Heart left ventricle (tissue), 16 donors: Measurements from ENCODE around the gene CDH13. TPM values are rescaled to one million over a fixed set of nuclear protein-coding genes. Genes with fewer than 3 reads are reported as not detected.

Experiments
- ATAC-seq, 4 donors: fragments of 200-7000 bp; cut with Tn5 transposase; one replicate each; pipeline ENCODE4 v1.9.1; 2020 to 2022; ENCODE audit warnings: moderate library complexity in 4 of 4, mild to moderate bottlenecking in 3 of 4, moderate number of reproducible peaks in 1 of 4
- DNase-seq, 5 donors: peaks; one replicate each; pipeline ENCODE4 v3.0.0-alpha.2; 2020
- H3K27ac ChIP-seq, 12 donors: fragments of 200-600 bp; sonication (generic) in 4 of 12; one replicate each; pipeline versions ENCODE4 v1.5.0 to v1.8.0; 2016 to 2022; ENCODE audit warnings: mild to moderate bottlenecking in 2 of 12
- H3K27me3 ChIP-seq, 9 donors: fragments of 200-600 bp; sonication (generic) in 2 of 9; one replicate each; pipeline versions ENCODE4 v1.5.1 to v1.8.0; 2016 to 2022; ENCODE audit warnings: mild to moderate bottlenecking in 3 of 9
- H3K36me3 ChIP-seq, 9 donors: fragments of 200-600 bp; sonication (generic) in 2 of 9; one replicate each; pipeline versions ENCODE4 v1.5.0 to v1.8.0; 2018 to 2022; ENCODE audit warnings: mild to moderate bottlenecking in 2 of 9
- H3K4me1 ChIP-seq, 12 donors: fragments of 200-600 bp; sonication (generic) in 4 of 12; one replicate each; pipeline versions ENCODE4 v1.5.0 to v1.8.0; 2016 to 2022; ENCODE audit warnings: mild to moderate bottlenecking in 3 of 12
- H3K4me3 ChIP-seq, 12 donors: fragments of 200-600 bp; sonication (generic) in 4 of 12; one replicate each; pipeline versions ENCODE4 v1.5.0 to v1.8.0; 2017 to 2022; ENCODE audit warnings: mild to moderate bottlenecking in 9 of 12, moderate library complexity in 4 of 12
- H3K9me3 ChIP-seq, 12 donors: fragments of 200-600 bp; sonication (generic) in 4 of 12; one replicate each; pipeline versions ENCODE4 v1.5.0 to v1.8.0; 2016 to 2022; ENCODE audit warnings: mild to moderate bottlenecking in 1 of 12
- CTCF ChIP-seq, 12 donors: fragments of 200-600 bp; sonication (generic) in 4 of 12; IDR thresholded peaks; one replicate each; pipeline versions ENCODE4 v1.5.0 to v1.8.0; 2018 to 2022; ENCODE audit warnings: antibody characterized with exemption in 12 of 12, mild to moderate bottlenecking in 5 of 12
- POLR2A ChIP-seq, 2 donors: fragments of 450-650 bp; IDR thresholded peaks; one replicate each; pipeline ENCODE4 v1.6.1; 2017; ENCODE audit warnings: antibody characterized with exemption in 2 of 2, mild to moderate bottlenecking in 2 of 2, moderate library complexity in 2 of 2
- WGBS, 4 donors: extraction: QIAGEN DNeasy Blood & Tissue Kit in 2 of 4; methylation state at CpG; one replicate each; pipeline versions ENCODE4 v1.1.5 to v1.1.7; 2013 to 2018; 5-methylcytosine and 5-hydroxymethylcytosine counted together
- intact Hi-C, 10 donors: fragments of 100-400 bp; cut with DNase I; formaldehyde crosslinking; loops; one replicate each; pipeline versions ENCODE4 v1.11.1 to v1.14.2; 2022
- polyA plus RNA-seq, 2 donors: library from polyadenylated mRNA; stranded (reverse); fragments of 200-250 nt; gene quantifications; one replicate each; pipeline ENCODE4 v1.2.3, GENCODE V29; 2013
- total RNA-seq, 9 donors: library from RNA; depleted of rRNA in 2 of 9; stranded (reverse); fragments of >200 nt in 2 of 9; fragmentation: NEBNext Ultra II Directional in 3 of 9; extraction: Animal tissue kit (Norgen Biotek cat#: 25700) in 3 of 9; gene quantifications; one replicate each; pipeline versions ENCODE4 v1.1.0 to v1.2.4, GENCODE V29; 2016 to 2023
- donor health status: ischemic (EF 13 %, LVEDD 7.1; RV severe dilation, severe dysfunction).
- donor health status: healthy with polysubstance abuse.
- donor health status: DM: no; HTN: yes; CAD: no.
- donor health status: DM: no; HTN: no; CAD: no.
- donor health status: ischemic (EF 25% LVEDD 6.9; RV normal size, moderate dysfunction).
- donor health status: ischemic (EF 25% LVEDD 5.7; RV mildly dilated, moderate dysfunction).
- donor health status: healthy.
- donor health status: DM: yes; HTN: yes; CAD: no.
- donor health status: ischemic (EF 35%, LVEDD 5.7; RV mildly dilated, moderate dysfunction).
- donor health status: nonischemic (EF 11% LVEDD 7.7; RV severe dilation, severe dysfunction).
- donor health status: DM: yes; HTN: yes; CAD: no.
- donor health status: PGD.
- donor health status: ischemic (EF 29% LVEDD 5.4; RV normal size, mild dysfunction).
- donor health status: nonischemic (EF 23%, LVEDD 6.1; RV moderate dilation, normal function).

Gene CDH13
- total and polyA plus RNA-seq, 11 donors: 15.0 to 172 (median 137) TPM

- WGBS, 4 donors: 43 to 79% (median 71%) methylated on average over 2 of the region's 2 CpGs
- H3K27me3 ChIP-seq: no peaks in the 10 kb centered on the region
- no peak for DNase-seq
- intact Hi-C loops: no loop called here
- H3K9me3 ChIP-seq: no peaks in the 10 kb centered on the region
- peaks cover 0 to 5% (median 0%) of the 10 kb centered on the region in 12 donors for H3K4me1 ChIP-seq
- H3K36me3 ChIP-seq: no peaks in the 10 kb centered on the region
- TF ChIP-seq CTCF (IDR thresholded peaks at IDR 0.05): no peak
- no peak for TF ChIP-seq POLR2A (IDR thresholded peaks at IDR 0.05)
- ATAC-seq: no peak
- H3K4me3 ChIP-seq: no peak overlapping the region
- H3K27ac ChIP-seq: no peak overlapping the region
These were observed 827.2 kb downstream of the CDH13 start for GRCh38 chr16:83453977-83454376.

GRCh38 chr16:83455716-83456115 is 828.9 kb downstream of the CDH13 start:
- WGBS, 4 donors: 77 to 91% (median 88%) methylated on average over 6 of the region's 6 CpGs
- TF ChIP-seq POLR2A (IDR thresholded peaks at IDR 0.05): no peak
- no peak for TF ChIP-seq CTCF (IDR thresholded peaks at IDR 0.05)
- Histone ChIP-seq H3K9me3 (no peaks in the 10 kb centered on the region), H3K4me1 (peaks cover 0 to 5% (median 0%) of the 10 kb centered on the region in 12 donors), H3K27me3 (no peaks in the 10 kb centered on the region), H3K27ac (no peak overlapping the region), H3K4me3 (no peak overlapping the region), H3K36me3 (no peaks in the 10 kb centered on the region)
- DNase-seq (no peak), ATAC-seq (no peak)
- intact Hi-C loops: no loop called here

- Histone ChIP-seq H3K36me3 (no peaks in the 10 kb centered on the region), H3K27me3 (no peaks in the 10 kb centered on the region), H3K27ac (no peak overlapping the region), H3K4me1 (peaks cover 0 to 5% (median 0%) of the 10 kb centered on the region in 12 donors), H3K4me3 (no peak overlapping the region), H3K9me3 (no peaks in the 10 kb centered on the region)
- 48 to 66% (median 63%) methylated on average over 8 of the region's 8 CpGs for WGBS, 4 donors
- peak in 1 of 5 donors; percentile 55 for DNase-seq
- peak in 3 of 4 donors; percentile 28 to 42 (median 36) for ATAC-seq
- intact Hi-C loops: no loop called here
- TF ChIP-seq CTCF (IDR thresholded peaks at IDR 0.05) (no peak), POLR2A (IDR thresholded peaks at IDR 0.05) (no peak)
These were observed 830.2 kb downstream of the CDH13 start for GRCh38 chr16:83456934-83457333.

- DNase-seq (no peak), ATAC-seq (no peak)
- TF ChIP-seq POLR2A (IDR thresholded peaks at IDR 0.05): no peak
- TF ChIP-seq CTCF (IDR thresholded peaks at IDR 0.05): no peak
- Histone ChIP-seq H3K9me3 (no peaks in the 10 kb centered on the region), H3K27ac (no peak overlapping the region), H3K4me3 (no peak overlapping the region), H3K27me3 (no peaks in the 10 kb centered on the region), H3K4me1 (peaks cover 0 to 5% (median 0%) of the 10 kb centered on the region in 12 donors), H3K36me3 (no peaks in the 10 kb centered on the region)
- WGBS, 4 donors: 65 to 74% (median 68%) methylated on average over 4 of the region's 4 CpGs
- intact Hi-C loops: no loop called here
These were observed 831.8 kb downstream of the CDH13 start for GRCh38 chr16:83458612-83459011.
